WTC11 (cell line): Measurements from ENCODE around the gene MSH3. TPM values are rescaled to one million over a fixed set of nuclear protein-coding genes. Genes with fewer than 3 reads are reported as not detected.

Source experiments
- ATAC-seq: fragments of 200-7000 bp; cut with Tn5 transposase; 2 replicates; pipeline ENCODE4 v1.10.0; 2021; ENCODE audit warnings: mild to moderate bottlenecking, moderate library complexity
- CTCF ChIA-PET: fragments of 300-600 bp; sonication (Branson Sonifier 250); formaldehyde crosslinking; loops from one replicate; lab custom pipeline; 2021; ENCODE audit warnings: antibody characterized with exemption; lab: Charles Lee
- POLR2A ChIA-PET: fragments of 350-600 bp; sonication (Branson Sonifier 250); formaldehyde crosslinking; loops from one replicate; lab custom pipeline; 2021; ENCODE audit warnings: antibody characterized with exemption; lab: Charles Lee
- DNase-seq: peaks from one replicate; pipeline ENCODE4 v3.0.0; 2021; ENCODE audit warnings: low spot score
- H3K27ac Mint-ChIP-seq: 2 replicates; pipeline ENCODE4 v1.8.0; 2021; ENCODE audit warnings: mixed read lengths
- H3K27me3 Mint-ChIP-seq: 2 replicates; pipeline ENCODE4 v1.8.0; 2021; ENCODE audit warnings: low read depth, mild to moderate bottlenecking, moderate library complexity, mixed read lengths
- H3K36me3 Mint-ChIP-seq: 2 replicates; pipeline ENCODE4 v1.8.0; 2021; ENCODE audit warnings: mixed read lengths
- H3K4me1 Mint-ChIP-seq: 2 replicates; pipeline ENCODE4 v1.8.0; 2022; ENCODE audit warnings: mixed read lengths
- H3K4me3 Mint-ChIP-seq: 2 replicates; pipeline ENCODE4 v1.8.0; 2021; ENCODE audit warnings: mild to moderate bottlenecking, moderate library complexity, mixed read lengths
- H3K9me3 Mint-ChIP-seq: 2 replicates; pipeline ENCODE4 v1.8.0; 2021; ENCODE audit warnings: mixed read lengths
- GABPB1 ChIP-seq: sonication (generic); formaldehyde crosslinking; IDR thresholded peaks from 2 replicates; pipeline ENCODE4 v1.8.1; 2023; ENCODE audit warnings: mild to moderate bottlenecking, missing genetic modification reagents
- IRF2 ChIP-seq: sonication (generic); formaldehyde crosslinking; IDR thresholded peaks from 2 replicates; pipeline ENCODE4 v1.8.0; 2022; ENCODE audit warnings: low read depth, missing genetic modification reagents, borderline replicate concordance
- MXD4 ChIP-seq: fragments of 250-450 bp; sonication (Bioruptor Pico); IDR thresholded peaks from 2 replicates; pipeline ENCODE4 v1.8.0; 2021; ENCODE audit warnings: mild to moderate bottlenecking, moderate library complexity, borderline replicate concordance
- NFYB ChIP-seq: sonication (generic); formaldehyde crosslinking; conservative IDR thresholded peaks from 2 replicates; pipeline ENCODE4 v1.8.0; 2022; ENCODE audit warnings: low read depth, missing genetic modification reagents
- TEAD1 ChIP-seq: sonication (generic); formaldehyde crosslinking; IDR thresholded peaks from 2 replicates; pipeline ENCODE4 v1.8.0; 2022; ENCODE audit warnings: mild to moderate bottlenecking, missing genetic modification reagents
- ZBTB21 ChIP-seq: sonication (generic); formaldehyde crosslinking; IDR thresholded peaks from 2 replicates; pipeline ENCODE4 v1.8.1; 2023; ENCODE audit warnings: mild to moderate bottlenecking, missing genetic modification reagents, borderline replicate concordance
- total RNA-seq: library from RNA; stranded (reverse); gene quantifications from 3 replicates; pipeline ENCODE4 v1.2.3, GENCODE V29; 2021
- TF ChIP-seq, protein P1 (sequence below): fragments of 250-450 bp; sonication (Bioruptor Pico); IDR thresholded peaks from 2 replicates; pipeline ENCODE4 v1.9.0; 2021; ENCODE audit warnings: moderate library complexity, mild to moderate bottlenecking, inconsistent platforms, borderline replicate concordance
- TF ChIP-seq, protein P2 (sequence below): fragments of 200-600 bp; IDR thresholded peaks from 2 replicates; pipeline ENCODE4 v1.8.0; 2022; ENCODE audit warnings: antibody characterized with exemption
- TF ChIP-seq, protein P3 (sequence below): fragments of 250-450 bp; sonication (Bioruptor Pico); IDR thresholded peaks from 2 replicates; pipeline ENCODE4 v1.9.0; 2021; ENCODE audit warnings: mild to moderate bottlenecking, borderline replicate concordance
- TF ChIP-seq, protein P4 (sequence below): sonication (generic); formaldehyde crosslinking; IDR thresholded peaks from 2 replicates; pipeline ENCODE4 v1.8.1; 2023; ENCODE audit warnings: mild to moderate bottlenecking, missing genetic modification reagents, moderate library complexity
- TF ChIP-seq, protein P5 (sequence below): sonication (generic); formaldehyde crosslinking; IDR thresholded peaks from 2 replicates; pipeline ENCODE4 v1.8.0; 2023; ENCODE audit warnings: missing genetic modification reagents
- TF ChIP-seq, protein P6 (sequence below): sonication (generic); formaldehyde crosslinking; IDR thresholded peaks from 2 replicates; pipeline ENCODE4 v1.8.0; 2022; ENCODE audit warnings: missing genetic modification reagents
- TF ChIP-seq, protein P7 (sequence below): fragments of 250-450 bp; sonication (Bioruptor Pico); IDR thresholded peaks from 2 replicates; pipeline ENCODE4 v1.9.0; 2021; ENCODE audit warnings: mild to moderate bottlenecking
- TF ChIP-seq, protein P8 (sequence below): fragments of 250-450 bp; sonication (Bioruptor Pico); IDR thresholded peaks from 2 replicates; pipeline ENCODE4 v1.9.0; 2021; ENCODE audit warnings: mild to moderate bottlenecking
- TF ChIP-seq, protein P9 (sequence below): sonication (generic); formaldehyde crosslinking; IDR thresholded peaks from 2 replicates; pipeline ENCODE4 v1.8.0; 2022; ENCODE audit warnings: mild to moderate bottlenecking, missing genetic modification reagents

MSH3 gene
- total RNA-seq, 1 experiment from 2014 or later, result 14.6 TPM

DNA sequence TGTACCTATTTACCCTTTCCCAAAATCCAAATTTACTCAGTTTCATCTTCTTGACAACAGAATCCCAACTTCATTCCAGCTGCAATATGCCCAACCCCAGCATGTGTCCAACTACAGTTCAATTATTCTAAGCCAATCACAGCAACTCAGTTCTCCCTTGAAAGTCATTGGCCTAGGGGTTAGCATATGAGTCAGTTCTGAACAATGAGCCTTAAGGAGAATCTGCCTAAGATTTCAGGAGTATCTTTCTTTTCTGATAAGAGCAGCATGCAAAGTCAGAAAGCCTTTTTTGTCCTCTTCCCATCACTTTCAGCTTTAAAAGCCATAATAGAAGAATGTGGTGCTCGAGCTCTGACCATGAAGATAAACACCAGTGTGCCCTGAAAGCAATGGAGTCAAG lies 261.3 kb downstream of the MSH3 start:
- ChIA-PET CTCF (interaction anchor here (1.1 kb wide), 2 partner anchors 20 to 280 kb away, joined by 3 read pairs; no protein-coding TSS in a partner anchor), POLR2A (interaction anchor here (0.6 kb wide), 1 partner anchor 25 kb away, joined by 5 read pairs; no protein-coding TSS in a partner anchor)
- no peak for TF ChIP-seq GABPB1 (CRISPR knock-in tag)
- TF ChIP-seq, protein P1, sequence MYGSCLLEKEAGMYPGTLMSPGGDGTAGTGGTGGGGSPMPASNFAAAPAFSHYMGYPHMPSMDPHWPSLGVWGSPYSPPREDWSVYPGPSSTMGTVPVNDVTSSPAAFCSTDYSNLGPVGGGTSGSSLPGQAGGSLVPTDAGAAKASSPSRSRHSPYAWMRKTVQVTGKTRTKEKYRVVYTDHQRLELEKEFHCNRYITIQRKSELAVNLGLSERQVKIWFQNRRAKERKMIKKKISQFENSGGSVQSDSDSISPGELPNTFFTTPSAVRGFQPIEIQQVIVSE (CRISPR knock-in tag), result no peak
- TF ChIP-seq MXD4, result no peak
- TF ChIP-seq, protein P2, sequence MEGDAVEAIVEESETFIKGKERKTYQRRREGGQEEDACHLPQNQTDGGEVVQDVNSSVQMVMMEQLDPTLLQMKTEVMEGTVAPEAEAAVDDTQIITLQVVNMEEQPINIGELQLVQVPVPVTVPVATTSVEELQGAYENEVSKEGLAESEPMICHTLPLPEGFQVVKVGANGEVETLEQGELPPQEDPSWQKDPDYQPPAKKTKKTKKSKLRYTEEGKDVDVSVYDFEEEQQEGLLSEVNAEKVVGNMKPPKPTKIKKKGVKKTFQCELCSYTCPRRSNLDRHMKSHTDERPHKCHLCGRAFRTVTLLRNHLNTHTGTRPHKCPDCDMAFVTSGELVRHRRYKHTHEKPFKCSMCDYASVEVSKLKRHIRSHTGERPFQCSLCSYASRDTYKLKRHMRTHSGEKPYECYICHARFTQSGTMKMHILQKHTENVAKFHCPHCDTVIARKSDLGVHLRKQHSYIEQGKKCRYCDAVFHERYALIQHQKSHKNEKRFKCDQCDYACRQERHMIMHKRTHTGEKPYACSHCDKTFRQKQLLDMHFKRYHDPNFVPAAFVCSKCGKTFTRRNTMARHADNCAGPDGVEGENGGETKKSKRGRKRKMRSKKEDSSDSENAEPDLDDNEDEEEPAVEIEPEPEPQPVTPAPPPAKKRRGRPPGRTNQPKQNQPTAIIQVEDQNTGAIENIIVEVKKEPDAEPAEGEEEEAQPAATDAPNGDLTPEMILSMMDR, result no peak
- TF ChIP-seq, protein P3, sequence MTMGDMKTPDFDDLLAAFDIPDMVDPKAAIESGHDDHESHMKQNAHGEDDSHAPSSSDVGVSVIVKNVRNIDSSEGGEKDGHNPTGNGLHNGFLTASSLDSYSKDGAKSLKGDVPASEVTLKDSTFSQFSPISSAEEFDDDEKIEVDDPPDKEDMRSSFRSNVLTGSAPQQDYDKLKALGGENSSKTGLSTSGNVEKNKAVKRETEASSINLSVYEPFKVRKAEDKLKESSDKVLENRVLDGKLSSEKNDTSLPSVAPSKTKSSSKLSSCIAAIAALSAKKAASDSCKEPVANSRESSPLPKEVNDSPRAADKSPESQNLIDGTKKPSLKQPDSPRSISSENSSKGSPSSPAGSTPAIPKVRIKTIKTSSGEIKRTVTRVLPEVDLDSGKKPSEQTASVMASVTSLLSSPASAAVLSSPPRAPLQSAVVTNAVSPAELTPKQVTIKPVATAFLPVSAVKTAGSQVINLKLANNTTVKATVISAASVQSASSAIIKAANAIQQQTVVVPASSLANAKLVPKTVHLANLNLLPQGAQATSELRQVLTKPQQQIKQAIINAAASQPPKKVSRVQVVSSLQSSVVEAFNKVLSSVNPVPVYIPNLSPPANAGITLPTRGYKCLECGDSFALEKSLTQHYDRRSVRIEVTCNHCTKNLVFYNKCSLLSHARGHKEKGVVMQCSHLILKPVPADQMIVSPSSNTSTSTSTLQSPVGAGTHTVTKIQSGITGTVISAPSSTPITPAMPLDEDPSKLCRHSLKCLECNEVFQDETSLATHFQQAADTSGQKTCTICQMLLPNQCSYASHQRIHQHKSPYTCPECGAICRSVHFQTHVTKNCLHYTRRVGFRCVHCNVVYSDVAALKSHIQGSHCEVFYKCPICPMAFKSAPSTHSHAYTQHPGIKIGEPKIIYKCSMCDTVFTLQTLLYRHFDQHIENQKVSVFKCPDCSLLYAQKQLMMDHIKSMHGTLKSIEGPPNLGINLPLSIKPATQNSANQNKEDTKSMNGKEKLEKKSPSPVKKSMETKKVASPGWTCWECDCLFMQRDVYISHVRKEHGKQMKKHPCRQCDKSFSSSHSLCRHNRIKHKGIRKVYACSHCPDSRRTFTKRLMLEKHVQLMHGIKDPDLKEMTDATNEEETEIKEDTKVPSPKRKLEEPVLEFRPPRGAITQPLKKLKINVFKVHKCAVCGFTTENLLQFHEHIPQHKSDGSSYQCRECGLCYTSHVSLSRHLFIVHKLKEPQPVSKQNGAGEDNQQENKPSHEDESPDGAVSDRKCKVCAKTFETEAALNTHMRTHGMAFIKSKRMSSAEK (CRISPR knock-in tag), result no peak
- TF ChIP-seq NFYB (CRISPR knock-in tag), result no peak
- TF ChIP-seq, protein P4, sequence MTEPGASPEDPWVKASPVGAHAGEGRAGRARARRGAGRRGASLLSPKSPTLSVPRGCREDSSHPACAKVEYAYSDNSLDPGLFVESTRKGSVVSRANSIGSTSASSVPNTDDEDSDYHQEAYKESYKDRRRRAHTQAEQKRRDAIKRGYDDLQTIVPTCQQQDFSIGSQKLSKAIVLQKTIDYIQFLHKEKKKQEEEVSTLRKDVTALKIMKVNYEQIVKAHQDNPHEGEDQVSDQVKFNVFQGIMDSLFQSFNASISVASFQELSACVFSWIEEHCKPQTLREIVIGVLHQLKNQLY (CRISPR knock-in tag), result no peak
- TF ChIP-seq, protein P5, sequence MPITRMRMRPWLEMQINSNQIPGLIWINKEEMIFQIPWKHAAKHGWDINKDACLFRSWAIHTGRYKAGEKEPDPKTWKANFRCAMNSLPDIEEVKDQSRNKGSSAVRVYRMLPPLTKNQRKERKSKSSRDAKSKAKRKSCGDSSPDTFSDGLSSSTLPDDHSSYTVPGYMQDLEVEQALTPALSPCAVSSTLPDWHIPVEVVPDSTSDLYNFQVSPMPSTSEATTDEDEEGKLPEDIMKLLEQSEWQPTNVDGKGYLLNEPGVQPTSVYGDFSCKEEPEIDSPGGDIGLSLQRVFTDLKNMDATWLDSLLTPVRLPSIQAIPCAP (CRISPR knock-in tag), result no peak
- no peak for TF ChIP-seq IRF2 (CRISPR knock-in tag)
- TF ChIP-seq, protein P6, sequence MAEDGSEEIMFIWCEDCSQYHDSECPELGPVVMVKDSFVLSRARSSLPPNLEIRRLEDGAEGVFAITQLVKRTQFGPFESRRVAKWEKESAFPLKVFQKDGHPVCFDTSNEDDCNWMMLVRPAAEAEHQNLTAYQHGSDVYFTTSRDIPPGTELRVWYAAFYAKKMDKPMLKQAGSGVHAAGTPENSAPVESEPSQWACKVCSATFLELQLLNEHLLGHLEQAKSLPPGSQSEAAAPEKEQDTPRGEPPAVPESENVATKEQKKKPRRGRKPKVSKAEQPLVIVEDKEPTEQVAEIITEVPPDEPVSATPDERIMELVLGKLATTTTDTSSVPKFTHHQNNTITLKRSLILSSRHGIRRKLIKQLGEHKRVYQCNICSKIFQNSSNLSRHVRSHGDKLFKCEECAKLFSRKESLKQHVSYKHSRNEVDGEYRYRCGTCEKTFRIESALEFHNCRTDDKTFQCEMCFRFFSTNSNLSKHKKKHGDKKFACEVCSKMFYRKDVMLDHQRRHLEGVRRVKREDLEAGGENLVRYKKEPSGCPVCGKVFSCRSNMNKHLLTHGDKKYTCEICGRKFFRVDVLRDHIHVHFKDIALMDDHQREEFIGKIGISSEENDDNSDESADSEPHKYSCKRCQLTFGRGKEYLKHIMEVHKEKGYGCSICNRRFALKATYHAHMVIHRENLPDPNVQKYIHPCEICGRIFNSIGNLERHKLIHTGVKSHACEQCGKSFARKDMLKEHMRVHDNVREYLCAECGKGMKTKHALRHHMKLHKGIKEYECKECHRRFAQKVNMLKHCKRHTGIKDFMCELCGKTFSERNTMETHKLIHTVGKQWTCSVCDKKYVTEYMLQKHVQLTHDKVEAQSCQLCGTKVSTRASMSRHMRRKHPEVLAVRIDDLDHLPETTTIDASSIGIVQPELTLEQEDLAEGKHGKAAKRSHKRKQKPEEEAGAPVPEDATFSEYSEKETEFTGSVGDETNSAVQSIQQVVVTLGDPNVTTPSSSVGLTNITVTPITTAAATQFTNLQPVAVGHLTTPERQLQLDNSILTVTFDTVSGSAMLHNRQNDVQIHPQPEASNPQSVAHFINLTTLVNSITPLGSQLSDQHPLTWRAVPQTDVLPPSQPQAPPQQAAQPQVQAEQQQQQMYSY (CRISPR knock-in tag), result no peak
- no peak for TF ChIP-seq ZBTB21
- TF ChIP-seq TEAD1 (CRISPR knock-in tag), result no peak
- TF ChIP-seq, protein P7, sequence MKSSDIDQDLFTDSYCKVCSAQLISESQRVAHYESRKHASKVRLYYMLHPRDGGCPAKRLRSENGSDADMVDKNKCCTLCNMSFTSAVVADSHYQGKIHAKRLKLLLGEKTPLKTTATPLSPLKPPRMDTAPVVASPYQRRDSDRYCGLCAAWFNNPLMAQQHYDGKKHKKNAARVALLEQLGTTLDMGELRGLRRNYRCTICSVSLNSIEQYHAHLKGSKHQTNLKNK (CRISPR knock-in tag), result no peak
- TF ChIP-seq, protein P8, sequence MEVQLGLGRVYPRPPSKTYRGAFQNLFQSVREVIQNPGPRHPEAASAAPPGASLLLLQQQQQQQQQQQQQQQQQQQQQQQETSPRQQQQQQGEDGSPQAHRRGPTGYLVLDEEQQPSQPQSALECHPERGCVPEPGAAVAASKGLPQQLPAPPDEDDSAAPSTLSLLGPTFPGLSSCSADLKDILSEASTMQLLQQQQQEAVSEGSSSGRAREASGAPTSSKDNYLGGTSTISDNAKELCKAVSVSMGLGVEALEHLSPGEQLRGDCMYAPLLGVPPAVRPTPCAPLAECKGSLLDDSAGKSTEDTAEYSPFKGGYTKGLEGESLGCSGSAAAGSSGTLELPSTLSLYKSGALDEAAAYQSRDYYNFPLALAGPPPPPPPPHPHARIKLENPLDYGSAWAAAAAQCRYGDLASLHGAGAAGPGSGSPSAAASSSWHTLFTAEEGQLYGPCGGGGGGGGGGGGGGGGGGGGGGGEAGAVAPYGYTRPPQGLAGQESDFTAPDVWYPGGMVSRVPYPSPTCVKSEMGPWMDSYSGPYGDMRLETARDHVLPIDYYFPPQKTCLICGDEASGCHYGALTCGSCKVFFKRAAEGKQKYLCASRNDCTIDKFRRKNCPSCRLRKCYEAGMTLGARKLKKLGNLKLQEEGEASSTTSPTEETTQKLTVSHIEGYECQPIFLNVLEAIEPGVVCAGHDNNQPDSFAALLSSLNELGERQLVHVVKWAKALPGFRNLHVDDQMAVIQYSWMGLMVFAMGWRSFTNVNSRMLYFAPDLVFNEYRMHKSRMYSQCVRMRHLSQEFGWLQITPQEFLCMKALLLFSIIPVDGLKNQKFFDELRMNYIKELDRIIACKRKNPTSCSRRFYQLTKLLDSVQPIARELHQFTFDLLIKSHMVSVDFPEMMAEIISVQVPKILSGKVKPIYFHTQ (CRISPR knock-in tag), result no peak
- TF ChIP-seq, protein P9, sequence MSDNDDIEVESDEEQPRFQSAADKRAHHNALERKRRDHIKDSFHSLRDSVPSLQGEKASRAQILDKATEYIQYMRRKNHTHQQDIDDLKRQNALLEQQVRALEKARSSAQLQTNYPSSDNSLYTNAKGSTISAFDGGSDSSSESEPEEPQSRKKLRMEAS (CRISPR knock-in tag), result no peak

More for the DNA sequence above, 261.3 kb downstream of the MSH3 start:
- Mint-ChIP-seq H3K27ac (no peak overlapping the region), H3K36me3 (peaks cover 6% of the 10 kb centered on the region; the same call in 1 of the 2 replicates), H3K4me3 (no peak overlapping the region), H3K4me1 (peaks cover 15% of the 10 kb centered on the region), H3K9me3 (peaks cover 20% of the 10 kb centered on the region), H3K27me3 (no peaks in the 10 kb centered on the region)
- no peak for DNase-seq
- ATAC-seq, result no peak
